ENCODE results near the gene IL17D.

GRCh38 chr13:20740021-20740420 is 36.5 kb downstream of the IL17D start:
- TF ChIP-seq CTCF (conservative IDR thresholded peaks at IDR 0.05; ENCODE audit: low read depth in 2 of 2) (no peak), POLR2AphosphoS5 (IDR thresholded peaks at IDR 0.05; ENCODE audit: low read depth) (no peak), EZH2 (IDR thresholded peaks at IDR 0.05; ENCODE audit: low read depth, unreplicated experiment) (no peak), ETS1 (IDR thresholded peaks at IDR 0.05) (no peak), CREB1 (CRISPR knock-in tag; IDR thresholded peaks at IDR 0.05; ENCODE audit: low read depth) (no peak), EZH2phosphoT487 (IDR thresholded peaks at IDR 0.05; ENCODE audit: unreplicated experiment) (no peak), REST (IDR thresholded peaks at IDR 0.05; ENCODE audit: unreplicated experiment) (no peak), ZNF462 (CRISPR knock-in tag; IDR thresholded peaks at IDR 0.05) (no peak)

All from GM23338 (cell line).